Activated naive CD4-positive, alpha-beta T cell (primary cell): ENCODE results near the gene CTNNBL1.

ENCODE experiments used
- DNase-seq, 4 experiments: peaks; one replicate each; lab custom pipeline; 2025; lab: John Stamatoyannopoulos, UW

CTNNBL1 gene

DNA sequence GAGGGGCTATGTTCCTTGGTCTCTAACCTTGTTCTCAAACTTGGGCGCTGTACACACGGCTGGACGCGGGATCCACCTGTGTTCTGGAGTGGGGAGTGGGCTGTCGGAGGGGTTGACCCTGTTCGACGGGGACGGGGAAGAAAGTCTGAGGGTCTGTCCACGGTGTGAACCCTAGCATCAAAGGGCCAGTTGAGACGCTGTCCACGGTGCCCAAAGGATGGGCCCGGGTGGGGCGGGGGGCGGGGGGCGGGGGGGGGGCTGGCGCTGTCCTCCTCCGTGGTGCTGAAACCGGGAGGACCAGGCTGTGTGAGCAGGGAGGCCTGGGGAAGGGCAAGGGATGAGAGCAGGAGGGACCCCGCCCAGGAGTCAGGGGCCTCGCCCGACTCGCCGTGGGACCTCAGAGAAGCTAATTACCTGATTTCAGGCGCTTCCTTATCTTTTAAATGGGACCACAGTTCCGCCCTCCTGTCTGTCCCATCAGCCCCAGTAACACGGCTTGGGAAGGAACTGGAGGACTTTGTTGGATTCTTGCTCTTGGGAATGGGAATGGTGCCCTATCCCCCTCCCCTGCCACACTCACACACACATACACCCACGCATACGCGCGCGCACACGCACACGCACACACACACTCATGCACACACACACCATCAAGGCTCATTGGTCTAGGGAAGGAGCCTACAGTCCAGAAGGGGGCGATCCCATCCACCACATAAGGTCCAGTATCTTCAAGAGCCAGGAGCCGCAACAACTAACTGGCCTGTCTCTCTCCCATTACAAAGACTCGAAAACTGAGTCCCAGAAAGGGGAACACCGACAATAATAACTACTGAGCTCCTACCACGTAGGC, 208.0 kb downstream of the CTNNBL1 start:
- no peak for DNase-seq

DNA sequence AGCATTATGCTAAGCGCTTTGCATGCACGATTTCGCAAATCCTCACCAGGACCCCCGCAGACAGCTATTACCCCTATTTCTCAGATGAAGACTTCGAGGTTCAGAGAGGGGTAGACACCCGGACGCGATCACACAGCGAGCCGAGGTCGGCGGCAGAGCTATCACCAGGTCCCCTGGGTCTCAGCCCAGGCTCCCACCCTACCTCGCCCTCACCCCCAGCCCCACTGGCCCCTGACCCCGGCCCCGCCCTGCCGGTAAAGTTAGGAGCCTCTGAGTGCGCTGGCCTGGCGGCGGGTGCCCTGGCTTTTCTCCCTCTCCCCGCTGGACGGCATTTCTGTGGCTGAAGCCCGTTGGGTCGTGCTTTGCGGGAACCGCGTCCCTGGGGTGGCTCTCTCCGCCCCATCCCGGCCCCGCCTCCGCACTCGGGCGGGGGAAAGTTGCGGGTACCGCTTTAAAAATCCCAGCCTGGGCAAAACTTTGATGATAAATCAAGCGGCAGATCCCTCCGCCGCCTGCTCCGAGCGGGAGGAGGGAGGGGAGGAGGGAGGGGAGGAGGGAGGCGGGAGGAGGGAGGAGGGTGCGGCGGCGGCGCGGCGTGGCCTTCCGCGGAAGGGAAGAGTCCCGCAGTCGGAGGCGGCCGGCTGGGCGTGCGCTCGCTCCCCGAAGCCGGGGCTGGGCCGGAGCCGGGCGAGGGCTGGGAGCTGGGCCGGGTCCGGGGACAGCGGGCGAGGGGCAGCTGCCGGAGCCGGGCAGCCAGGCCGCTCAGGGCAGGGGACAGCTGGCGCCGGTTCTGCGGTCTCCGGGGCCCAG, 208.9 kb downstream of the CTNNBL1 start, which contains the start of gene VSTM2L:
Gene VSTM2L, plus strand, starts transcription at position 624 of the 810 bp plus-strand sequence. CDS start 224 bp downstream, outside the sequence.
- no peak for DNase-seq

DNA sequence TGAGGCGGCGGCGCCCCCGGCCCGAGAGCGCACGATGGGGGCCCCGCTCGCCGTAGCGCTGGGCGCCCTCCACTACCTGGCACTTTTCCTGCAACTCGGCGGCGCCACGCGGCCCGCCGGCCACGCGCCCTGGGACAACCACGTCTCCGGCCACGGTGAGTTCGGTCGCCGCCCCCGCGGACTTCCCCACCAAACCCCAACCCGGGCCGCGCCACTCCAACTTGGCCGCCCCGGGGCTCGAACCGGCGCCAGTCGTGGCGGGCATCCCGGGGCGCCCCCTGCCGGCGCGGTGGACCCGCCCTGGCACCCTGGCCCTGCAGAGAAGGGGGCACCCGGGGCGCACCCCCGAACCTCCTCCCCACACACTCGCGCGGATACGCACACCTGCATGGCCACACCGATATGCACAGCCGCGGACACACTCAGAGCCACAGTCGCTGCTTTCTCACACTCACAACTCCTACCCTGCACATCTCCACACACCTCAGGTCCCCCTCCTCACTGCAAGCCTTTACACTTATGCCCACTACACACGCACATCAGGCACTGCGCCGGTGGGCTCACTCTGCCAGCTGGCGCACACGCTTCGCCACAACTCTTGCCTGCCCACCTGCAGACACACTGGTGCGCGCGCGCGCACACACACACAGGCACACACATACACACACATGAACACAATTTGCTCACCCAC, 209.6 kb downstream of the CTNNBL1 start:
- DNase-seq = no peak

DNA sequence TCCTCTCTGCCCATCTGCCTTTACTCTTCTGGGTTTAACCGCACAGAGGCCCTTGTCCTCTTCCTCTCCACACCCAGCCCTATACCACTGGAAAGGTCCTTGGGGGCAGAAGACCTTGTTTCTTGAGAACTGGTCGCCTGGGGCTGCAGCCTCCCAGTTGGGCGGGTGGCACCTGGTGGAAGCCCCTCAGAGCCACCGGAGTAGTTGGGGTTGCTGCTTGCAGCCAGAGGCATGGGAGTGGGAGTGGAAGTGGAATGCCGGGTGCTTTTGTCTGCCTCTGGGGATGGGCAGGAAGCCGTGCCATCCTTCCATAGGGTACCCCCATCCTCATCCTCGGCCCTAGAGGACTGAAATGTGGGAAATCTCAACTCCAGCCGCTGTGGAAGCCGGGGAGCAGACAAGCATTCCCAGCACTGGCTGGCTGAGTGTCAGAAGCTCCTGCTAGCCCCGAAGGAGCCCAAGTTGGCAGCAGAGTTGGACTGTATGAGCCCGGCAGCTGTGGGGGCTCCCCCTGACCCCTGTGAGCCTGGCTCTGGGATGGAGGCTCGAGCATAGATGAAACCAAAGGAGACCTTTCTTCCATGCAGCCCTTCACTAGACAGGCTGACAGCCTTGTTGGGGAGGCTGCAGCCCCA, 210.3 kb downstream of the CTNNBL1 start:
- DNase-seq = no peak

DNA sequence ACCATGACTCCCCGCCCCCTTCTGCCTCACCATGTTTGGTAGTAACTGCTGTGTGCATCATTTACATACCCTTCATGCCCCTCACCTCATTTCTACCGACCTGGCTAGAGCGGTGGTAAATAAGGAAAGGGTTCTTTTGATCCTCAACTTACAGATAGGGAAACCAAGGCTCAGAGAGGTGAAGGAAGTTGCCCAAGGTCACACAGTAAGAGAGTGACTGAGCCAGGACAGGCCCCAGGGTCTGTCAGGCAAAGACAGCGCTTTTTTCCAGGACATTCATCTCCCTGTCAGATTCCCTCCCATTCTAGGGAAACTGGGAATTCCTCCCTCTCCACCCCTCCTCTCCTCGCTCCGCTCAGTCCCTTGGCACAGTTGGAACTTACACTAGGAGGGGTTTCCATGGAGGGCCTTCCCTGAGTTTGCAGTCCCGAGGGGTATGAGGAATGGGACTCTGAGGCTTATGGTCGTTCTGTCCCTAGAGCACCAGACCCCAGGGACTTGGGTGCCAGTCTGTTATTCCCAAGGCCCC, 211.1 kb downstream of the CTNNBL1 start:
- no peak for DNase-seq

DNA sequence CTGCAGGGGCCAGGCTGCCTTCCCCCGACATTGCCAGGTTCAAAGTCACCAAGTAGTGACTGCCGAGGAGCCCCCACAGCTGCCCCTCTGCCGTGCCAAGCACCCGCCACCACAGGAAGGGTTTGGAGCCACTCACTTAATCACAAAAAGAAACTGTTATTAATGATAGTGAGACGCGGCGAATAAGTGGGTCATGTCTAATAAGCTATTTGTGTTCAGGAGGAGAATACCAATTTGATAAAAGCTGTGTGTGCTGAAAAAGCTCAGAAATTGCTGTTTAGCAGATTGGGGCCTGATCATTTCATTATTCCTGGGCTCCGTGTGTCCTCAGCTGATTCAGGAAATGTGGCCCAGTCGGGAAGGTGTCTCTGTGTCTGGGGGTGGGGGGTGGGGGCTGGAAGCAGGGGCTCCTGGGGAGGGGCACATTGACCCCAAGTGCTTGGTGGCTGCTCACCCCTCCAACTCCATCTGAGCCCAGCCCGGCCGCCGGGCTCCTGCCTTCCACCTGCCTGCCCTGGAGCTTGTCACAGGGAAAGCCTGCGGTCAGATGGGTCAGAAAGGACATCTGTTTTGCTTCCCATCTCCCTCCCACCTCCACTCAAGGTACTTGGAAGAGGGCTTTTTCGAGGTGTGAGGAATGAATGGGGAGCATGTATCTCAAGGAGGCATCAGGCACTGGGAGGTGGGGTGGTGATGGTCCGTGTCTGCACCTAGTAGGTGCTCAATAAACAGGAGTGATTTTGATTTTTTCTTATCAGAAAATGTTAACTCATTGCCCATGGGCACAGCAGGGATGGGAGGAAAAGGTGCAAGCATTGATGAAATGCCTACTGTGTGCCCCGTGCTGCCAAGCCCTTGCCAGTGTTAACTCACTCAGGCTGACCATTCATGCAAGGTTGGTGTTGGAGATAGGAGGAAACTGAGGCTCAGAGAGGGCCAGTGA, 212.1 kb downstream of the CTNNBL1 start:
- no peak for DNase-seq

DNA sequence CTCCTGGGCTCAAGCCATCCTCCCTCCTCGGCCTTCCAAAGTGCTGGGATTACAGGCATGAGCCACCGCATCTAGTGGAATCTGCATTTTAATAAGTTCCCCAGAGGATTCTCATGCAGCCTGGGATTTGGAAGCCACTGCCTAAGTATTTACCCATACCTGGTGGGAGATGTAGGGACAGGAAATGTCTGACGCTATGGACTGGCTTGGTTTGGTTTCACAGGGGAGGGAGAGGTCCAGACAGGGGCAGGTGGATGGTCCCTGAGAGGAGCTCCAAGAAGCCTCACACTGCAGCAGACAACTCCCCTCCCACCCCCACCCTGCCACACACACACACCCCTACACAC, 213.5 kb downstream of the CTNNBL1 start:
- DNase-seq = no peak

DNA sequence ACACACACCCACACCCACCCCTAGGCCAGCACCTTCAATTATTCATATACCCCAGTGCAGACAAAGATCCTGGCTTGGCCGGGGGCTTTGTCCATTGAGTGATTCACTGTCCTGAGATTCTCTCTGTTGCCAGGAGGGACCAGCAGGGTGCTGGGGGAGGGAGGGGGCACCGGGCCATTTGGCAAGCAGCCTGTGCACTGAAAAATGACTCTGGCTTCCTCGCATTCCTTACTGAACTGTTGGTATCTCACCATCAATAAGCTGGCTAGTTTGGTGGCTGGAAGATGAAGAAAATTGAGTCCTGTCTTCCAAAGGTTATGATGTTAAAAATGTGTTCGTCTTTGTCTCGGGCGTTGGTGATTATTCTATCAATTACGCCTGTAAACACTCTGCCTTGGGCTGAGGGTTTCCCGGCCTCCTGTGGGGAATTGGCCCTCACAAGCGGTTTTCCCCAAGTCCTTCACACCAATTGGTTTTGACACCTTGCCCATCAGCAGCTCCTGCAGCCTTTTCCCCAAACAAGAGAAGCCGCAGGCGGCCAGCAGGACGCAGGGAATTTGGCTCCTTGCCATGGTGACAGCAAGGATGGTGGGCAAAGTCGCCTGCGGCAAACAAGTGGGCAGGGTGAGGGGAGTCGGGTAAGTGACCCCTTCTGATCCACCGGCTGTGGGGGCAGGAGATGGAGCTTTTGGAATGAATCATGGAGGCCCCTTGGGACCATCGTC, 214.0 kb downstream of the CTNNBL1 start:
- DNase-seq = no peak

DNA sequence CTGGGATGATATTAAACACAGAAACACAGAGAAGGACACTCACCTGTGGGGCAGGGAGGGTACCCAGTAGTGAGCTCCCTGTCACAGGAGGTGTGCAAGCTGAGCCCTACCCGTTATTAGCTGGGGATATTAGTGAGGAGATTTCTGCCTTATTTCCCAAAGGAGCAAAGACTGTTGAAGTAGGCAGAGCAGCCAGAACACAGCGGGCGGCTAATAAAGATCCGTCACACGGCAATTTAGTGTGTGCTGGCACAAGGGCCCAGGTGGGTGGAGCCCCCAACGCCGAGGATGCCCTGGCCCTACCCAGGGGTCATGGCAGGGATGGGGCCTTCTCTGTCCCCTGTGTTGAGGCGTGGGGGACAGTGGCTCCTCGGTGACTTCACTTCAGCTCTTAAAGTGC, 217.4 kb downstream of the CTNNBL1 start:
- no peak for DNase-seq

DNA sequence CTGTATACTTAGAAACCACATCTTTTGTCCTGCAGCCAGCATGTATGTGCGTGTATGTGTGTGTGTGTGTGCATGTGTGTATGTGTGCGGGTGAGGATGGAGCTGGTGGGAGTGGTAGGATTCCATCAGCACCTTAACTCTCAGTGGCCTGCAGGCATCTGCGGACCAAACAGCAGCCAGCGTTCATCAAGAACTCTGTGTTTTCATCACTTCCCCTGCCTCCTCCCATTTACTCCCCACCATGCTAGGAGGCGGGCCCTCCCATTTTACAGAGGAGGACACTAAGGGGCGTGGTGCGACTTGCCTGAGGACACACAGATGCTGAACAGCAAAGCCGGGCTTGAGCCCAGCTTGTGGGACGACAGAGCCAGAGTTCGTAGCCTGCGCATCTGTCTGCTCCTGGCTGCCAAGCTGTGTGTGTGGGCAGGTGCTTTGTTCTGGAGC, 218.0 kb downstream of the CTNNBL1 start:
- no peak for DNase-seq

DNA sequence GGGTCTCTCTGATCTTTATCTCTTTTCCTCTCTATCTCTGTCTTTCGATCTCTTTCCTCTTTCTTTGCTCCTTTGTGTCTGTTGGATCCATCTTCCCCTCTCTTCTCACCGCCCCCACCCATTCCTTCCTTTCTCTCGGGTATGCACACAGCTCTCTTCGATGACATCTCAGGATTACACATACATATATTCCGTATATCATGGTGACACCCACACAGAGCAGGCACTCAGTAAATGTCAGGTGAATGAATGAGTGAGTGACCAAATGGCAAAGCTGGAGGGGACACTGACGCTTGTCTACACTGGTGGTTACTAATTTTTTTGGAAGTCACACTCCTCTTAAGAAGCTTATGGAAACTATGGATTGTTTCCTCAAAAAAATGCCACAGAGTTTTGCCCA, 219.0 kb downstream of the CTNNBL1 start:
- DNase-seq = no peak

DNA sequence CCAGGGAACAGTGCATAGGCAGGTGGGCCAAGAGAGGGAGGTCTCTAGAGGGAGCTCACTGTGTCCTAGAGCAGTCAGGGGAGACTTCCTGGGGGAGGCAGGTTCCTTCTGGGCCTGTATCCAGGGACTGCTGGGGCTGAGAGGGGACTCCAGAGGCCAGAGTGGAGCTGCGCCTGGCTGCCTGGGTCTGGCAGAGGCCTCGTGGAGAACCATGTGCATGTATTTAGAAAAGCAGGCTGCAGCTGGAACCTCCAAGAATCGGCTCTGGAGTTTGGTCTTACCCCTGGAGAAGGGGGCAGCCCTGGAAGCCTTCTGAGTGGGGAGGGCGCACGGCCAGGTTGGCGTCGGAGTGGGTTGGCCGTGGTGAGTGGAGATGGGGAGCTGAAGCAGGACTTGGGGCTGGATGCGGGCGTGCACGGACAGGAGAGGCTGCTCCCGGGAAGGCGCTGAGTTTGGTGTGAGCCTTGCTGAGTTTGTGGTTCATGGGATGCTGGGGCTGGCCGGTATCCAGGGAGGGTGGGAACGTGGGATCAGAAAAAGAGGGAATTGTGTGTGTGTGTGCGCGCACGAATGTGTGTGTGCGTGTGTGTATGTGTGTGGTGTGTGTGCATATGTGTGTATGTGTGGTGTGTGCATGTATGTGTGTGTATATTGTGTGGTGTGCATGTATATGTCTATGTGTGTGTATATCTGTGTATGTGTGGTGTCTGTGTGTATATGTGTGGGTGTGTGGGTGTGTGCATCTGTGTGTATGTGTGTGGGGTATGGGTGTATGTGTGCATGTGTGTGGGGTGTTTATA, 219.9 kb downstream of the CTNNBL1 start:
- no peak for DNase-seq

DNA sequence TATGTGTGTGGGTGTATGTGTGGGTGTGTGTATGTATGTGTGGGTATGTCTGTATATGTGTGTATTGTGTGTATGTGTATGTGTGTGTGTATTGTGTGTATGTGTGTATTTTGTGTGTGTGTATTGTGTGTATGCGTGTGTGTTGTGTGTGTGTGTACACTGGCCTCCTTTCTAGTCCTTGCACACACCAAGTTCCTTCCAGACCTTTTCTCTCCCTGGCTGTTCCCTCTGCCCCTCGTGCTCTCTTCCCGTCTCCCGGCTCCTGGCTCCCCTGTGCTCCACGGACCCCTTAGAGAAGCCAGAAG, 220.5 kb downstream of the CTNNBL1 start:
- DNase-seq = no peak

DNA sequence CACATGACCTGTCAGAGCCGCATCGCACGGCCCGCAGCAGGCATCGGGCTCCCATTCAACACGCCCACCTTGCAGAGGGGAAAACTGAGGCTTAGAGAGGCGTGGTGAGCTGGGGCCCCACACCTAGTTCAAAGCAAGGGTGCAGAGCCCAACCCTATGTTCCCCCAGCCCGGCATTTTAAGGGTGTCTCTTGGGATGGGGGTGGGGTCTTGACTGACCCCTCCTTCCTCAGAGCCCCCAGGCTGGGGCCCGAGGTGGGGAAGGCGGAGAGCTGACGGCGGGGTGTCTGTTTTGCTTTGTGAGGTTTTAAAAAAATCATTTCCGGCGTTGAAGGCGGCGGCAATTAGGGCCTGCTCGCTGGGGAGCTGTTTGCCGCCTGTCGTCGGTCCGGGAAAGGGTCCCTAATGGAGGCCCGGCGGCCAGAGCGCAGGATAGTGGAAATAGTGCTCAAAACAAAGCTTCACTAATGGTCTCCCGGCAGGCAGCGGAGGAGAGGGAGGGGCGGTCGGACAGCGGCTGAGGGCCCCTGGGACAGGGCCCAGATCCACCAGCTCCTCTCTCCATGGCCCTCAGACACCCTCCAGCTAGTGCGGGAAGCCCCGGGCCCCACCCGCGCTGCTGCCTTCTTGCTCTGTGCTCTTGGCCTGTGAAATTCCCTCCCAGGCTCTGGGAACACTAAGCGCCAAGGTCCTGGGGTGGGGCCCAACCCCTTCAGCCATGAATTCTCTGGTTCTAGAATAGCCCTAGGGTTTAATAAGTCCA, 221.0 kb downstream of the CTNNBL1 start:
- peak in 1 of 4 experiments; percentile 13 for DNase-seq

DNA sequence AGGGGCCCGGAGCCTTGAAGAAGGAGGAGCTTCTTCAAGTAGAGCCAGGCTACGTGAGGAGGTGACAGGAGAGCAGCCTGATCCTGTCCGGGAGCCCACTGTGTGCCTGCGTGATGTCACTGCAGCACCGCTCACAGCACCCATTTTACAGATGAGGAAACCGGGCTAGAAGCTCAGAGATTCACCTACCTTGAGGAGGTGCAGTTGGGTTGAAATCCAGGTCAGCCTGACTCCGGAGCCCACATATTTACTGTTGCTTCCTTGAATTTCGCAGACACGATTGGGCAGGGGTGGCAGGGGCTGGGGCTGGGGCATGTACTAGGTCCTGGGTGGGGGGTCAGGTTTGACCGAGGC, 221.6 kb downstream of the CTNNBL1 start:
- no peak for DNase-seq

DNA sequence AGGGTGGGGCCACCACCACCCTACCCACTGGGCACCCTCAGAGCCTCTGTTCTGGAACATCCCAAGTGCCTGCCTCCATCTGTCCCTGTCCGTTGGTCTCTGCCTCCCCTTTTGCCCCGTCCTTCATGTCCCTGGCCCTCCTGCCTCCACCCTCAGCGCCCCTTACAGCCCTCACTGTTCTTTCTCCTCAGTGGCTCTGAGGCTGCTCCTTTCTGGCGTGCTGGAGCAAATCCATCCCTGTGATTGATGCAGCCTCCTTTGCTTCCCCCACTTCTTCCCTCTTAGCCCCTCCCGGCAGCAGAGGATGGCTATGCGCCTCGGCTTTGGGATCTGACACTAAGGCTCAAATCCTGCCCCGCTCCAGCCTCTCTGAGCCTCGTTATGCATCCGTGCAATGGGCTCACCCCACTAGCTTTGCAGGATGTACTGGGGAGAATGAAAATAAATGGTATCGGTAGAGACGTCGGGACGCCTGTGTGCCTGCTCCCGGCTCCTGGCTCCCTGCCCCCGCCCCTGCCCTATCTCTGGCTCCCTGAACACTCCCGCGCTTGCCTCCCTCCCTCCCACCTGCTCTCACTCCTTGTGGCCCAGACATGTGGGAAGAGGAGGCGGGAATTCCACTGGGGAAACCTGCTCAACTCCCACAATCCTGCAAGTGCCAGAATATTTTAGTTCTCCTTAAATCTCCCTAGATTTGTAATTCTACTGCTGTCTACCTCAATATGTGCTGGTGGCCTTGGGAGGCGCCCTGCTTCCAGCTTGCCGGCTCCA, 222.2 kb downstream of the CTNNBL1 start:
- DNase-seq = no peak

DNA sequence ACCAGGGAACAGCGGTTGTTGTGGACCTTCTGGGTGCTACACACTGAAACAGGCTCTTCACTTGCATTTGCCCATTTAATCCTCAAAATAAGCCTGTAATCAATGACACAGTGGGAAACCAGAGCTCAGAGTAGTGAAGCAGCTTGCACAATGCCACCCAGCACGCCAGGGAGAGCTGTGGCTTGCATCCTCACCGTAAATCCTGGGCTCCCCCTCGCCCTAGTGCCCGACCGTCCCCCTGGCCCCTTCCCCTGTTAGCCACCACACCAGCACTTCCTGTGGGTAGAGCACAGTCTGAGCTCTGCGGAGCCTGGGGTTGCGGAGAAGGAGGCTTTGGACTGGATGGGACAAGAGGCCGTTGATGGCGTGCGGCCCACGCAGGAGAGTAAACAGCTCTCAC, 223.6 kb downstream of the CTNNBL1 start:
- DNase-seq = no peak

DNA sequence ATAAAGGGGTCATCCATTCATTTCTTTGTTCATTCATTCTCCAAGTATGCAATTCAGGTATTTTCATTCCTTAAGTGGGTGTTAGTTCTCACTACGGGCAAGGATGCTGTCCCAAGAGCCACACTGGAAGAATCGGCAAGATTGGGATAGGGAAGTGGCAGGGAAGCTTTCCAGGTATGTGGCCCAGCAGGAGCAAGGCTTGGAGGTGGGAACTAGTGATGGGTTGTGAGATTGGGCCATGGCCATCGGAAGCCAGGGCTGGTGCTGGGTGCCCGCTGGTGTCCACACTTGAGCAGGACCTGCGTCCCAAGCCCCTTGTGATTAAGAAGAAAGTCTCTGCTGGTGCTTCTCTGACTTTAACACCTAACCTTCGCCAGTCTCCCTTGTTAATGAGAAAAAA, 224.2 kb downstream of the CTNNBL1 start:
- DNase-seq = no peak
